ENCODE results near the gene UNC5A. TPM values are rescaled to one million over a fixed set of nuclear protein-coding genes. Genes with fewer than 3 reads are reported as not detected.

The UNC5A gene
- total and polyA plus RNA-seq, 9 of the 15 experiments (the other 6 are each of a cell fraction or from before 2014, with no cell fraction given) = not detected

GRCh38 chr5:176899296-176899891, 89.0 kb downstream of the UNC5A start, which contains the start of gene HK3:
Gene HK3, minus strand, starts transcription at chr5:176899346. Its CDS starts 3,187 bp downstream, at chr5:176896159.
- in situ Hi-C loops (cut with MboI) = no loop called here
- no peak for FAIRE-seq
- intact Hi-C loops (cut with micrococcal nuclease) = loop anchor here (10.0 kb wide), 1 partner anchor 215 kb away; no protein-coding TSS in a partner anchor

More at GRCh38 chr5:176899296-176899891, 89.0 kb downstream of the UNC5A start, which contains the start of gene HK3:
- no peaks in the 10 kb centered on the region for H3K79me2 ChIP-seq (ENCODE audit: control insufficient read depth, insufficient read depth, low read length)
- WGBS (ENCODE audit: insufficient coverage, low coverage, missing lambda C conversion rate) = 48% methylated on average over 9 of the region's 9 CpGs
- no peak within 1 kb of the TSS for H3K27ac ChIP-seq (ENCODE audit: extremely low read depth, low read depth, low read length)
- H3K4me3 ChIP-seq = no peak within 1 kb of the TSS
- H3K9me1 ChIP-seq (ENCODE audit: control insufficient read depth, insufficient read depth, low read length) = no peaks in the 10 kb centered on the region
- no peak for TF ChIP-seq POLR2B (IDR thresholded peaks at IDR 0.05; ENCODE audit: low read depth, partially characterized antibody)
- TF ChIP-seq THRB (CRISPR knock-in tag; conservative IDR thresholded peaks at IDR 0.05) = no peak
- TF ChIP-seq HNRNPL (IDR thresholded peaks at IDR 0.05; ENCODE audit: low read depth, low read length) = no peak
- no peak for TF ChIP-seq TRIM24 (IDR thresholded peaks at IDR 0.05)
- no peak for TF ChIP-seq SMARCB1 (IDR thresholded peaks at IDR 0.05; ENCODE audit: insufficient read length, low read depth)
- no peak for TF ChIP-seq STAG1 (CRISPR knock-in tag; IDR thresholded peaks at IDR 0.05; ENCODE audit: borderline replicate concordance)
- no peak for TF ChIP-seq RCOR1 (IDR thresholded peaks at IDR 0.05; ENCODE audit: borderline replicate concordance in 1 of 2, low read depth in 2 of 2, low read length in 2 of 2)
- no peak for TF ChIP-seq ZBTB26 (CRISPR knock-in tag; IDR thresholded peaks at IDR 0.05)
- no peak for TF ChIP-seq SAFB2 (IDR thresholded peaks at IDR 0.05; ENCODE audit: borderline replicate concordance, low read depth, low read length, severe bottlenecking)
- no peak for TF ChIP-seq CREB3 (tag; conservative IDR thresholded peaks at IDR 0.05; ENCODE audit: low read depth)
- no peak for TF ChIP-seq CREBBP (IDR thresholded peaks at IDR 0.05; ENCODE audit: low read depth, low read length)
- TF ChIP-seq C11orf30 (IDR thresholded peaks at IDR 0.05; ENCODE audit: low read depth) = no peak
- H3K4me2 ChIP-seq (ENCODE audit: insufficient read depth, low read length) = no peak within 1 kb of the TSS
- no peak within 1 kb of the TSS for H2AFZ ChIP-seq (ENCODE audit: low read depth, low read length)
- peaks cover 3 to 9% of the 10 kb centered on the region in 2 experiments; a peak in 3 of 5 replicates for H3K27me3 ChIP-seq (ENCODE audit: control insufficient read depth in 2 of 2, insufficient read depth in 2 of 2, low read length in 2 of 2)
- ChIA-PET POLR2A (interaction anchor here (1.1 to 2.6 kb wide), 4 partner anchors 11 to 29 kb away, joined by 3 to 28 read pairs (median 6); no protein-coding TSS in a partner anchor), CTCF (ENCODE audit: low intra/inter-chr PET ratio) (no interaction called here)
- no peak for ATAC-seq
- H3K9me3 ChIP-seq (replicated peaks; ENCODE audit: control insufficient read depth, insufficient read depth, low read depth, low read length) = no peaks in the 10 kb centered on the region
- H3K9ac ChIP-seq (ENCODE audit: insufficient read depth in 1 of 2, low read depth in 2 of 2, low read length in 2 of 2) = no peak within 1 kb of the TSS
- no peak for DNase-seq (ENCODE audit: extremely low read depth in 1 of 4, low spot score in 3 of 4)
- peaks cover 26% of the 10 kb centered on the region for H3K36me3 ChIP-seq (ENCODE audit: control insufficient read depth, insufficient read depth, low read length)
- BruUV-seq (replicated peaks) = no TSS peak
- no peaks in the 10 kb centered on the region for H4K20me1 ChIP-seq (replicated peaks; ENCODE audit: control insufficient read depth, insufficient read depth, low read length)
- H3K4me1 ChIP-seq (replicated peaks in 1 of 2; ENCODE audit: control insufficient read depth in 2 of 2, insufficient read depth in 2 of 2, low read length in 2 of 2) = no peaks in the 10 kb centered on the region
